GM13977 (cell line): ENCODE data around the gene MICALL2.

ENCODE experiments used
- DNase-seq: peaks from one replicate; pipeline ENCODE4 v3.0.0; 2012; ENCODE audit warnings: low spot score
- CTCF ChIP-seq: IDR thresholded peaks from 2 replicates; pipeline ENCODE4 v1.5.1; 2012; ENCODE audit warnings: mild to moderate bottlenecking, control low read depth; ENCODE audit not compliant: insufficient read depth; ENCODE audit errors: extremely low read depth, missing control alignments
- in situ Hi-C: fragments of 300-500 bp; cut with MboI; formaldehyde crosslinking; loops from one replicate; pipeline ENCODE4 v1.12.0; 2022; ENCODE audit warnings: low sequenced_read_pairs, low pct_unique_long_range_greater_than_20kb, mixed read lengths, inconsistent platforms; ENCODE audit not compliant: unreplicated experiment

Gene MICALL2

GRCh38 chr7:1391449-1391848 is 67.8 kb downstream of the MICALL2 start:
- in situ Hi-C loops: no loop called here
- TF ChIP-seq CTCF: no peak
- no peak for DNase-seq

- no peak for TF ChIP-seq CTCF
- DNase-seq: no peak
- in situ Hi-C loops: no loop called here
Observed at GRCh38 chr7:1388703-1389335, 70.5 kb downstream of the MICALL2 start.

- TF ChIP-seq CTCF: no peak
- no peak for DNase-seq
- in situ Hi-C loops: no loop called here
Observed at GRCh38 chr7:1388021-1388702, 71.1 kb downstream of the MICALL2 start.

GRCh38 chr7:1387261-1387660 is 72.0 kb downstream of the MICALL2 start:
- DNase-seq: no peak
- no peak for TF ChIP-seq CTCF
- in situ Hi-C loops: no loop called here

- no peak for TF ChIP-seq CTCF
- in situ Hi-C loops: no loop called here
- no peak for DNase-seq
Observed at GRCh38 chr7:1386623-1387220, 72.5 kb downstream of the MICALL2 start.

GRCh38 chr7:1385809-1386622 is 73.3 kb downstream of the MICALL2 start:
- in situ Hi-C loops: no loop called here
- no peak for DNase-seq
- TF ChIP-seq CTCF: no peak
